Uterus (tissue), 2 donors: ENCODE measurements around the gene ACTR6.

Experiments
- CTCF ChIP-seq, 4 experiments: fragments of 200-600 bp in 2 of 4; fragments of 450-650 bp in 2 of 4; sonication (generic) in 2 of 4; IDR thresholded peaks; one replicate each; pipeline ENCODE4 v1.5.1; 2016 to 2019; ENCODE audit warnings: antibody characterized with exemption in 4 of 4, mild to moderate bottlenecking in 2 of 4, moderate library complexity in 1 of 4
- POLR2A ChIP-seq, 2 donors: fragments of 450-650 bp; IDR thresholded peaks; one replicate each; pipeline ENCODE4 v1.6.1; 2016; ENCODE audit warnings: antibody characterized with exemption in 2 of 2, mild to moderate bottlenecking in 1 of 2, moderate library complexity in 1 of 2

- TF ChIP-seq CTCF (IDR thresholded peaks at IDR 0.05) (no peak), POLR2A (IDR thresholded peaks at IDR 0.05) (no peak)
Measured at GRCh38 chr12:100197486-100197885, 3.1 kb upstream of the ACTR6 start.
